Stomach (tissue), 4 donors: ENCODE measurements around the gene MICAL2.

Experiments used
- EP300 ChIP-seq: sonication (generic); formaldehyde crosslinking; IDR thresholded peaks from one replicate; pipeline ENCODE4 v1.6.1; 2017; ENCODE audit warnings: antibody characterized with exemption
- POLR2A ChIP-seq, 4 donors: fragments of 450-650 bp; IDR thresholded peaks; one replicate each; pipeline ENCODE4 v1.6.1; 2016; ENCODE audit warnings: antibody characterized with exemption in 4 of 4, control low read depth in 2 of 4, mild to moderate bottlenecking in 1 of 4, moderate library complexity in 1 of 4
- TF ChIP-seq, protein P1 (sequence below), 7 experiments: fragments of 450-650 bp in 4 of 7; fragments of 200-600 bp in 3 of 7; sonication (generic) in 3 of 7; IDR thresholded peaks; one replicate each; pipeline ENCODE4 v1.5.1; 2016 to 2019; ENCODE audit warnings: antibody characterized with exemption in 7 of 7, control low read depth in 2 of 7, mild to moderate bottlenecking in 1 of 7

GRCh38 chr11:12106501-12106900, 3.9 kb upstream of the MICAL2 start:
- TF ChIP-seq, protein P1, sequence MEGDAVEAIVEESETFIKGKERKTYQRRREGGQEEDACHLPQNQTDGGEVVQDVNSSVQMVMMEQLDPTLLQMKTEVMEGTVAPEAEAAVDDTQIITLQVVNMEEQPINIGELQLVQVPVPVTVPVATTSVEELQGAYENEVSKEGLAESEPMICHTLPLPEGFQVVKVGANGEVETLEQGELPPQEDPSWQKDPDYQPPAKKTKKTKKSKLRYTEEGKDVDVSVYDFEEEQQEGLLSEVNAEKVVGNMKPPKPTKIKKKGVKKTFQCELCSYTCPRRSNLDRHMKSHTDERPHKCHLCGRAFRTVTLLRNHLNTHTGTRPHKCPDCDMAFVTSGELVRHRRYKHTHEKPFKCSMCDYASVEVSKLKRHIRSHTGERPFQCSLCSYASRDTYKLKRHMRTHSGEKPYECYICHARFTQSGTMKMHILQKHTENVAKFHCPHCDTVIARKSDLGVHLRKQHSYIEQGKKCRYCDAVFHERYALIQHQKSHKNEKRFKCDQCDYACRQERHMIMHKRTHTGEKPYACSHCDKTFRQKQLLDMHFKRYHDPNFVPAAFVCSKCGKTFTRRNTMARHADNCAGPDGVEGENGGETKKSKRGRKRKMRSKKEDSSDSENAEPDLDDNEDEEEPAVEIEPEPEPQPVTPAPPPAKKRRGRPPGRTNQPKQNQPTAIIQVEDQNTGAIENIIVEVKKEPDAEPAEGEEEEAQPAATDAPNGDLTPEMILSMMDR (IDR thresholded peaks at IDR 0.05): no peak
- TF ChIP-seq POLR2A (IDR thresholded peaks at IDR 0.05): no peak
- no peak for TF ChIP-seq EP300
